Measurements from ENCODE around the gene ABTB2.
"Not testable (repeated sequence)": the region's sequence is repeated elsewhere in the genome, so short reads cannot be mapped to it uniquely, and the experiment has no call there.

The ABTB2 gene

DNA sequence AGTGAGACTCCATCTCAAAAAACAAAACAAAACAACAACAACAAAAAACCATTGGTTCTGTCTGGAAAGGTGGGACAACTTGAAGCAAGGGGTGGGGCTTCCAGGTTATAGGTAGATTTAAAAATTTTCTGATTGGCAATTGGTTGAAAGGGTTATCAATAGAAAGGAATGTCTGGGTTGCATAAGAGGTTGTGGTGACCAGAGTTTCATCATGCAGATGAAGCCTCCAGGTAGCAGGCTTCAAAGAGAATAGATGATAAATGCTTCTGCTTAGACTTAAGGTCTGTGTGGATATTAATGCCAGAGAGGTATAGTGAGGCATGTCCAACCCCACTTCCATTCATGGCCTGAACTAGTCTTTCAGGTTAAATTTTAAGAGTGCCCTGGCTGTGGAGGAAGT lies 135.8 kb downstream of the ABTB2 start:
- TF ChIP-seq CTCF (IDR thresholded peaks at IDR 0.05; ENCODE audit: control extremely low read depth, extremely low read depth, low read depth, missing control alignments) = no peak
- no peak for DNase-seq (ENCODE audit: extremely low spot score)
- ChIA-PET POLR2A (no interaction called here), CTCF (interaction anchor here (1.1 to 2.5 kb wide), 2 partner anchors 15 to 48 kb away, joined by 3 to 9 read pairs; no protein-coding TSS in a partner anchor)

GRCh38 chr11:34219941-34220370 lies 137.9 kb downstream of the ABTB2 start:
- POLR2A ChIA-PET = no interaction called here
- TF ChIP-seq CTCF (IDR thresholded peaks at IDR 0.05; ENCODE audit: control extremely low read depth, extremely low read depth, low read depth, missing control alignments) = no peak
- no peak for DNase-seq (ENCODE audit: extremely low spot score)
- CTCF ChIA-PET = interaction anchor here (1.0 to 2.5 kb wide), 3 partner anchors 8 to 41 kb away, joined by 3 to 9 read pairs (median 3); no protein-coding TSS in a partner anchor

GRCh38 chr11:34219279-34219678 lies 138.5 kb downstream of the ABTB2 start:
- ChIA-PET POLR2A (no interaction called here), CTCF (interaction anchor here (1.0 to 2.5 kb wide), 3 partner anchors 8 to 41 kb away, joined by 3 to 9 read pairs (median 3); no protein-coding TSS in a partner anchor)
- DNase-seq (ENCODE audit: extremely low spot score) = no peak
- no peak for TF ChIP-seq CTCF (IDR thresholded peaks at IDR 0.05; ENCODE audit: control extremely low read depth, extremely low read depth, low read depth, missing control alignments)

DNA sequence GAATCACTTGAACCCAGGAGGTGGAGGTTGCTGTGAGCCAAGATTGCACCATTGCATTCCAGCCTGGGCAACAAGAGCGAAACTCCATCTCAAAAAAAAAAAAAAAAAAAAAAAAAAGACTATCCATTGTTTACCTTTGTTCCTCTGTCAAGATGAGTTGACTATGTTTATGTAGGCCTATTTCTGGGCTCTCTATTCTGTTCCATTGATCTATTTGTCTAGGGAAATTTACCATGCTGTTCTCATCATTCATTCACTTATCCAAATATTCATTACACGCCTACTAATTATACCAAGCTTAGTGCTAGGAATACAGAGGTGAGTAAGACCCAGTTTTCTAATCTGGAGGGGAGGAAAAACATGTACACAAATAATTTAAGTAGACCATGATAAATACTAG lies 139.1 kb downstream of the ABTB2 start:
- DNase-seq (ENCODE audit: extremely low spot score); POLR2A ChIA-PET: not testable (repeated sequence)
- CTCF ChIA-PET = interaction anchor here (1.1 kb wide), 1 partner anchor 40 kb away, joined by 3 read pairs; no protein-coding TSS in a partner anchor

DNA sequence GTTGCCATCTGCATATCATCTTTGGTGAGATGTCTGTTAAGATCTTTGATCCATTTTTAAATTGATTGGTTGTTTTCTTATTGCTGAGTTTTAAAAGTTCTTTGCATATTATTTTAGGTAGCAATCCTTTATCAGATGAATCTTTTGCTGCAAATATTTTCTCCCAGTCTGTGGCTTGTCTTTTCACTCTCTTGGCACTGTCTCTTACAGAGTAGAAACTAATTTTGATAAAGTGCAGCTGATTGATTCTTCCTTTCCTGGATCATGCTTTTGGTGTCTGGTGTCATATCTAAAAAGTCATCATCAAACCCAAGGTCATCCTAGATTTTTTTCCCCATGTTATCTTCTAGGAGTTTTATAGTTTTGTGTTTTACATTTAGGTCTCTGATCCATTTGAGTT lies 139.7 kb downstream of the ABTB2 start:
- CTCF ChIA-PET = no interaction called here
- POLR2A ChIA-PET = no interaction called here
- DNase-seq (ENCODE audit: extremely low spot score) = no peak
- no peak for TF ChIP-seq CTCF (IDR thresholded peaks at IDR 0.05; ENCODE audit: control extremely low read depth, extremely low read depth, low read depth, missing control alignments)

GRCh38 chr11:34216706-34217105 lies 141.1 kb downstream of the ABTB2 start:
- no peak for TF ChIP-seq CTCF (IDR thresholded peaks at IDR 0.05; ENCODE audit: control extremely low read depth, extremely low read depth, low read depth, missing control alignments)
- no peak for DNase-seq (ENCODE audit: extremely low spot score)
- ChIA-PET POLR2A (no interaction called here), CTCF (interaction anchor here (1.3 to 1.4 kb wide), 2 partner anchors 10 to 34 kb away, joined by 3 to 5 read pairs; no protein-coding TSS in a partner anchor)

DNA sequence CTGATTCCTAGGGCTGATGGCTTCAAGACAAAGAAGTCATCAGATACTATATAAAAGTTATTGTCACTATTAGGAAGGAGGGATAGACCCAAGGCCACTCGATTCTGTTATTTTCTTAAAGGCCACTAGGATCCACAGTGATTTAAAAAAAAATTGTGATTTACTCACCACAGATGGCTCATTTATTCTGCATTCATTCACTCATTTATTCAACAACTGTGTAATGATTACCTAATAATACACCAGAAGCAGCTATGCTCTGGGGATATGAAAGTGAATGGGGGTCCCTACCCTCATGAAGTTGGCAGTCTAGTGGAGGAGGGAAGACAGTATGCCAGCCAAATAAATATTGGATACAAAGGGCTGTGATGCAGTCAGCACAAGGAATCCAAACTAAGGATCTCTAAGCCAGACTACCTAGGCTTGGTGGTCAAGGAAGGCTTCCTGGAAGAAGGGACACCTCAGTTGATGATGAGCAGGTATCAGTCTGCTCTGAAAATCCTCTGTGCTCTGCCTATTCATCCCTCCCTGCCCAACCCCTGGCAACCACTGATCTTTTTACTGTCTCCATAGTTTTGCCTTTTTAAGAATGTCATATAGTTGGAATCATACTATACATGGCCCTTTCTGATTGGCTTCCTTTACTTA lies 141.9 kb downstream of the ABTB2 start:
- ChIA-PET POLR2A (no interaction called here), CTCF (interaction anchor here (1.0 to 1.8 kb wide), 5 partner anchors 10 to 41 kb away, joined by 3 to 6 read pairs (median 4); no protein-coding TSS in a partner anchor)
- TF ChIP-seq CTCF (IDR thresholded peaks at IDR 0.05; ENCODE audit: control extremely low read depth, extremely low read depth, low read depth, missing control alignments) = no peak
- no peak for DNase-seq (ENCODE audit: extremely low spot score)
